ENCODE results near the gene LRRD1.
"Not testable (repeated sequence)": the region's sequence is repeated elsewhere in the genome, so short reads cannot be mapped to it uniquely, and the experiment has no call there.

Gene LRRD1

DNA sequence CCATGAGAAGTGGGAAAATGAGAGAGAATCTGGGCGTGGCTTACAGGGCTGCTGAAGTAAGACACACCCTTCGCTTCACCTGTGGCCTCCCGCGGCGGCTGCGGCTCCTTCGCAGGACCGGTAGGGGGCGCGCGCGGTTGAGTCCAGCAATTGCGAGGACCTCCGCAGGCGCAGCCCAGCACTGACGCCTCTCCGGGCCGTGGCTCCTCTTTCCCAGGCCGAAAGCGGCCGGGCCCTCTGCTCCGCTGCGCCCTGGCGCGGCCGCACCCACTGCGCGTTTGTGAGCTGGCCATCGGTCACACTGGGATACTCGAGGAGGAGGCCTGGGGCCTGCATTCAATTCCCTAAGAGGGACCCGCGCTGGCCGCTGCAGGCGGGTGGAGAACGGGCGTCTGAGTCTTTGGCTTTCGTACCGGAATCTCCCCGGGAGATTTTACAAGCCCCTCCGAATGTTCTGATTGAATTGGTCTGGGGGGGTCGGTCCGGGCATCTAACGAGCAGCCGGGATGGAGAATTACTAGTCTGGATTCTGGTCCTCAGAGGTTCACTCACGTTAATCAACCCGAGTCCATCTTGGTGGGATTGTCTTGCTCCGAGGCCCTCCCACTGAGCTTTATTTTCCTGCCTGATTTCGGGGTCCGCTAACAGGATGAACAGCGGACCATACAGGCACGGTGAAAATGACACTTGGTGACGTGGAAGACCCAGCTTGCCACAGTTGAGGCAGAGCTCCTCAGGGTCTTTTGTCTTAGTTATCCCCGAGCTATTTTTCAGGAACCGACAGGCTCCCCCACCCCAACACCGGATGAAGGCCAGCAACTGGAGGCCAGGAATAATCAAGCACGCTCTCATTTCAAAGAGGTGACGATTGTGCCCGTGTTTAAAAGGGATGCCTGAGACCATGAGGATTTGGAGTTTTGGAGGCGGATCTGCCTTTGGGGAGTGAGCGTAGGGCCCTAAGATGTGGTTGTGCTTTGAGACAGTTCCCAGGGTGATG is at the start of gene LRRD1:
TSS of gene LRRD1 (minus strand) at position 215 of the 997 bp plus-strand sequence. CDS start 13,940 bp downstream, outside the sequence.
- DNase-seq: peak; percentile 93

DNA sequence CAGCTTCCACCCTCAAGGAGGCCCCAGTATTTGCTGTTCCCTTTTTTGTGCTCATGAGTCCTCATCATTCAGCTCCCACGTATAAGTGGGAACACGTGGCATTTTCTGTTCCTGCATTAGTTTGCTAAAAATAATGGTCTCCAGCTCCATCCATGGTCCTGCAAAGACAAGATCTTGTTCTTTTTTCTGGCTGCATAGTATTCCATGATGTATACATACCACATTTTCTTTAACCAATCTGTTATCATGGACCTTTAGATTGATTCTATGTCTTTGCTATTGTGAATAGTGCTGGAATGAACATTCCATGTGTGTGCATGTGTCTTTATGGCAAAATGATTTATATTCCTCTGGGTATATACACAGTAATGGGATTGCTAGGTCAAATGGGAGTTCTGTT is 49.8 kb upstream of the LRRD1 start:
- no peak for DNase-seq

DNA sequence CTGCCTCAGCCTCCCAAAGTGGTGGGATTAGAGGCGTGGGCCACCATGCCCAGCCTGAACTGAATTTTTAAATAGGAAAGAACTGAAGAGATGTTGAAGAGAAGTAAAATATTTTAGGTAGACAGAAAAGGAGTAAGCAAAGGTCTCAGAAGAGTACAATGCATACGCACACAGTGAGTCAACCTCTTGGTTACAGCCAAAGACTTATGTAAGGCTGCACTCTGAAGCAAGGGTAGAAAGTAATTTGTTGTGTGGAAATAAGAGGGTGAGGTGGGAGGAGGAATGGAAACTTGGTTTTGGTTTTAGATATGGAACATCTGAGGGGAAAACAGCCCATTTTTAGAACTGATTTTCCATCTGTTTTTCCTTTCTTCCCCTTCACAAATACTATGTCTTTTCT is 49.2 kb upstream of the LRRD1 start:
- no peak for DNase-seq

DNA sequence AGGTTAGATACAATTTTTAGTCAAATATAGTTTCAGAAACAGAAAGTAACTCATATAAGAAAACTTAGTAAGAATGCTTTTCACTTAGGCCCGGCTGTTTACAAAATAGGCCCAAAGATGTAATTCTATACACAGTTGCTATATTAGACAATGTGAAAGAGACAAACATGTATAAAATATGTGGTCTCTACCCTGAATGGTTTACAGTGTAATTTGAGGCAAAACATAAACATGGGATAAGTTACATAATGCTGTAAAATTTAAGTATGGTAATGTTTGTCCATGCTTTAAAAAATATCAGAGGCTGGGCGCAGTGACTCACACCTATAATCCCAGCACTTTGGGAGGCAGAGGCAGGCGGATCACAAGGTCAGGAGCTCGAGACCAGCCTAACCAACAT is 48.0 kb upstream of the LRRD1 start:
- no peak for DNase-seq

DNA sequence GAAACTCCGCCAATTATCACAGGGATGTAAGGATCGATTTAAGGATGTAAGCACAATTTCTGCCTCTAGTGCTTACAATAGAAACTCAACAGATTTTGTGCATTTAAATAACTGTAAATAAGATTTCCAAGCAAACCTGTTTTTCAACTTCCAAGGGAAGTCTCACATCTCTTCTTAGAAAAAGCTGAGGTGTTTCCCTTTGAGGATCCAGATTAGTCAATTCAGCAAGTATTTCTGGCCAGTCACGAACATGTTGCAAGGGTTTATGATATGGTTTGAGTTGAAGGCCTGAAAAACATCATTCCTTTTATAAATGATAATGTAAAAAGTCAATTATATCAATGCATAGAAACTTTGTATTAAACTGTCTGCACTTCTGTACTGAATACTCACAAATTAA is 42.8 kb upstream of the LRRD1 start:
- no peak for DNase-seq

DNA sequence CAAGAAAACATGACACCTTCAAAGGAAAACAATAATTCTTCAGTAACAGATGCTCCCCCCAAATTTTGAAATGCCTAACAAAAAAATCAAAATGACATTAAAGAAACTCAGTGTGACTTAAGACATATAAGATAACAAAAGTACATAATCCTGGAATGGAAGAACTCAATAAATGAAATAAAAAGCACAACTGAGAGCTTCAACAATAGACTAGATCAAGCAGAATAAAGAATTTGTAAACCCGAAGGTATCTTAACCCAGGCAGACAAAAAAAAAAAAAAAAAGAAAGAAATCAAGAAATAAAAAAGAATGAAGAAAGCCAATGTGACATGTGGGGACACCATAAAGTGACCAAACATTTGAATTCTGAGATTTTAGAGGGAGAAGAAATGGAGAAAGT is 27.7 kb upstream of the LRRD1 start:
- no peak for DNase-seq

DNA sequence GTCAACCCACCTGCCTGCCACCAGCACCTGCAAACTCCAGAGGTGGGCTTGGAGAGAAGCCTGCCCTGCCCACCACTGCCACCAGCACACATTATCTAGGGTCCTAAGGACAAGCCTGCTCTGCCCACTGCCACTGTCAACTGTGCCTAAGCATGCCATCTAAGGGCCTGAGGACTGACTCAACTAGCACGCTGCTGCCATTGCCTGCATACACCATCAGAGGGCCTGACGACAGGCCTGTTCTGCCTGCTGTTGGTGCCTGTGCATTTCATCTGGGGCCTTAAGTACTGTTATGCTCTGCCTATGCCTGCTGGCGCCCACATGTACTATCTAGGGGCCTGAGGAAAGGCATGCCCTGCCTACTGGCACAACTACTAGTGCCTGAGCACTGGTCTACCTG is 27.0 kb upstream of the LRRD1 start:
- no peak for DNase-seq

DNA sequence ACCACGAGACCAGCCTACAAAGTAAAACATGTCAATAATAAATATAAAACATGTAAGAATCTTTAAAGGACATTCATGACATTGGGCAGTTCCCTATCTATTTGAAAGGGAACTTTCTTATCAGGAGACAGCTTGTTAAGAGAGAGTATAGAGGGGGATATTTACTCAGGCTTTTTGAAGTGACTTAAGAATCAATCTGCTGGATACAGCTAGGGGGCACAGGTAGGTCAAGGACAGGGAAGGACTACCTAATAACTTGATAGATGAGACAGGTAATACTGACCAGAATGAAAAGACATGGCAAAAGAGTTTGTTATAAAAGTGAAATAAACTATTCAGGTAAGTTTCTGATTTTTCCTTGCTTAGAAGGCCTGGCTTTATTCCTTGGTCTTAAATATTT is 21.8 kb upstream of the LRRD1 start:
- DNase-seq: no peak

DNA sequence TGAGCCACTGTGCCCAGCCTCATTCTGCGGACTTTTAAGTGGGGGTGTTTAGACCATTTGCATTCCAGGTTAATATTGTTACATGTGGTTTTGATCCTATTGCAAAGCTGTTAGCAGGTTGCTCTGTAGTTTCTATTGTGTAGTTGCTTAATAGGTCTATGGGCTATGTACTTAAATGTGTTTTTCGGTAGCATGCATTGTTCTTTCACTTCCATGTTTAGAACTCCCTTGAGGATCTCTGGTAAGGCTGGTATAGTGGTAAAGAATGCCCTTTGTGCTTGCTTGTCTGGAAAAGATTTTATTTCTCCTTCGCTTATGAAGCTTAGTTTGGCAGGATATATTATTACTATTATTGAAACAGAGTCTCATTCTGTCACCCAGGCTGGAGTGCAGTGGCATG is 13.4 kb upstream of the LRRD1 start:
- DNase-seq: no peak

DNA sequence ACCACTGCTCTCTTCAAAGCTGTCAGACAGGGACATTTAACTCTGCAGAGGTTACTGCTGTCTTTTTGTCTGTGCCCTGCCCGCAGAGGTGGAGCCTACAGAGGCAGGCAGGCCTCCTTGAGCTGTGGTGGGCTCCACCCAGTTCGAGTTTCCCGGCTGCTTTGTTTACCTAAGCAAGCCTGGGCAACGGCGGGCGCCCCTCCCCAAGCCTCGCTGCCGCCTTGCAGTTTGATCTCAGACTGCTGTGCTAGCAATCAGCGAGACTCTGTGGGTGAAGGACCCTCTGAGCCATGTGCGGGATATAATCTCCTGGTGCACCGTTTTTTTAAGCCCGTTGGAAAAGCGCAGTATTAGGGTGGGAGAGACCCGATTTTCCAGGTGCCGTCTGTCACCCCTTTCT is 10.3 kb upstream of the LRRD1 start:
- not testable (repeated sequence) for DNase-seq

DNA sequence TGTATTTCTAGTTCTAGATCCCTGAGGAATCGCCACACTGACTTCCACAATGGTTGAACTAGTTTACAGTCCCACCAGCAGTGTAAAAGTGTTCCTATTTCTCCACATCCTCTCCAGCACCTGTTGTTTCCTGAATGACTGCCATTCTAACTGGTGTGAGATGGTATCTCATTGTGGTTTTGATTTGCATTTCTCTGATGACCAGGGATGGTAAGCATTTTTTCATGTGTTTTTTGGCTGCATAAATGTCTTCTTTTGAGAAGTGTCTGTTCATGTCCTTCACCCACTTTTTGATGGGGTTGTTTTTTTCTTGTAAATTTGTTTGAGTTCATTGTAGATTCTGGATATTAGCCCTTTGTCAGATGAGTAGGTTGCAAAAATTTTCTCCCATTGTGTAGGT is 5.4 kb upstream of the LRRD1 start:
- not testable (repeated sequence) for DNase-seq

DNA sequence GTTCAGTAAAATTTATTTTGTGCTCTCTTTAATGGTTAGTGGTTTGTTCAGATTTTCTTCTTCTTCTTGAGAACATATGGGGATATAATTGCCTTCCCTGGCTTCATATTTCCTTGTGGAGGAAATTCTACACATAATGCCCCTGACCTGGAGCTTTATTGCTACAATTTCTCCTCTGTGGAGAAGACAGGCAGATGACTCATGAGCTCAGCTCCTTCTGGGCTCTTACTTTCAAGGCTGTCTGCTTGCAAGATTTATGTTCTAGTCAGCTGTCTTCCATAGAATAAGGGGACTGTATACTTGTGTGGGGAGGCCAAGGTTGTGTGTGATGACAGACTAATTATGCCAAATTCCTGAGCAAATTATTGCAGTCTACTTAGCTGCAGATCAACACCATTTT is 1.6 kb downstream of the LRRD1 start:
- no peak for DNase-seq

DNA sequence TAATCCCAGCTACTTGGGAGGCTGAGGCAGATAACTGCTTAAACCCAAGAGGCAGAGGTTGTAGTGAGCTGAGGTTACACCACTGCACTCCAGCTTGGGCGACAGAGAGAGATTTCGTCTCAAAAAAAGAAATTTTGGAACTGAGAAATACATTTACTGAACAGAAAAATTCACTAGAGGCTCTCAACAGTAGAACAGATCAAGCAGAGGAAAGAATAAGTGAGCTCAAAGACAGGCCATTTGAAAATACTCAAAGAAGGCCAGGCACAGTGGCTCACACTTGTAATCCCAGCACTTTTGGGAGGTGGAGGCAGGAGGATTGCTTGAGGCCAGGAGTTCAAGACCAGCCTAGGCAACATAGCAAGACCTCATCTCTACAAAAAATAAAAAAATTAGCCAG is 9.4 kb downstream of the LRRD1 start:
- DNase-seq: not testable (repeated sequence)

DNA sequence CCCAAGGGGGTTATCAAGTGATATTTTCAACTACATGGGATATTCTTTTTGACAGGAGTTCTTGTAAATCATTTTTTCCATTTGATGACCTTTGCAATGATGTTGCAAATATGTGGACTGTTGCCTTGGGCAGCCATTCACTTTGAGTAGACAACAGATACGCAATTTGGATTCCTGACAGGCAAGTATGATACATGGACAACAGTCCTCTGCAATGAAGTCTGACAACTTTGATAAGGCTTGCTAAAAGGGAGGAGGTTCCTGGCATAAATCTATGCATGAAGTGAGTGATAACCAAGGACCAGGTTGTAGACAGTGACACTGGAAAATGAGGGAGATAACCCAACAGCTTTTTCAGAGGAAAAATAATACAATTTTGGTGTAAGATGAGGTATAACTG is 17.7 kb downstream of the LRRD1 start:
- no peak for DNase-seq

DNA sequence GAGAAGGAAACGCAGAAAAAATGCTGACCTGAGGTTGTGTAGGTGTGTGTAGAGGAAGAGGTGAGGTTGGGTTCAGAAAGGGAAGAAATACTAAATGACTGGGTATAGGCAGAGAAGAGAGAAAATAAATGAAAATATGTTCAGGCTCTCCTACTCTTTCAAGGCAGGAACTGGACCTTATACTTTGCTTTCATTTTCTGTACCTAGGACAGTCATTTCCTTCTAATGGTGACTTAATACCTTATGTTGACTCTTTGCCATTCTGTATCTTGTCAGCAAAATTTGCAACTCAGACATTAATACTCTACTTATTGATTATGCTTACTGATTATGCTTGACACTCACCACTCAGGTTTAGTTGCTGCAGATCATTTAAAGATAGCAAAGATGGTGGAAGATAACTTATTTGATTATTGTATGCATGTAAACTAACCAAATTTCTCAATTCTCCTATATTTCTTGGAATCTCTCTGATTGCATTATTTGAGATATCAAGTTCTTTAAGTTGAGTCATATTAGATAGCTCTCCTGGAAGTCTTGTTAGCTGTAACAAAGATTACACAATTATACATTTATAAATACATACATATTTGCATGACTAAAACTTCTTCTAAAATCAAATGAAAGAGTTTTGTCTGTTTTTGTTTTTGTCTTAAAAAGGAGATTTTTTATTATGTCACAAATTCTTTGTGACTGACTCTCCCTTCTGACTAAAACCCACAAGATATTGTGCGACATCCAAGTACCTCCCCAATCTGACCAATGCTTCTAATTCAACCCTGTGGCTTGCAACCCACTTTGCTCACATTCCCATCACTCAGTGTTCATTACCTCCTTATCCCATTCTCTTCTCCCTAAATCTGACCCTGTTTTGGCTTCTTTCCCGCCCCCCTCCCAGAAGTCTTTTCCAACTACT is 20.0 kb downstream of the LRRD1 start:
- no peak for DNase-seq

DNA sequence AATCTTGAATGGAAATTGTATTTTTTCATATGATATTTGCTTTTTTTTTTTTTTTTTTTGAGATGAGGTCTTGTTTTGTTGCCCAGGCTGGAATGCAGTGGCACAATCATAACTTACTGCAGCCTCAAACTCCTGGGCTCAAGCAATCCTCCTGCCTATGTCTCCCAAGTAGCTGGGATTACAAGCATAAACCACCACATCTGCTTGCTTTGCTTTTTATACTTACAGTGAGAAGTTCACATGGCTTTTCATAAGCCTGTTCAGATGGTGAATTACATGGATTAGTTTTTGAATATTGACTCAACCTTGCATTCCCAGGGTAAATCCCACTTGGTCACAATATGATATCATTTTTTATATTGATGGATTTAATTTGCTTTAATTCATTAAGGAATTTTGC is 22.0 kb downstream of the LRRD1 start:
- no peak for DNase-seq

DNA sequence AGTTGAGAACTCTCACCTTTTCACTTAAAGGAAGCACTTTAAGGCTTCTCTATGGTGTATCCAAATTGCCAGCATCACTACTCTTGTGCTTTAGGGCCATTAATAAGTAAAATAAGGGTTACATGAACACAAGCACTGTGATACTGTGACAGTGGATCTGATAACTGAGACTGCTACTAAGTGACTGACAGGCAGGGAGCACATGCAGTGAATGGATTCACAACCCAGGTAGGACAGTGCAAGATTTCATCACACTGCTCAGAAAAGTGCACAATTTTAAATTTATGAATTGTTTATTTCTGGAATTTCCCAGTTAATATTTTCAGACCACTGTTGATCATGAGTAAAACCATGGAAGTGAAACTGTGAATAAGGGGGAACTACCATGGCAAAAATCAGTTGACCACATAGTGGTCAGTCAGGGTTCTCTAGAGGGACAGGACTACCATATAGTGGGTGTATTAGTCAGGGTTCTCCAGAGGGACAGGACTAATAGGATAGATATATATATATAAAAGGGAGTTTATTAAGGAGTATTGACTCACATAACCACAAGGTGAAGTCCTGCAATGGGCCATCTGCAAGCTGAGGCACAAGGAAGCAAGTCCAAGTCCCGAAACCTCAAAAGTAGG is 23.7 kb downstream of the LRRD1 start:
- no peak for DNase-seq

DNA sequence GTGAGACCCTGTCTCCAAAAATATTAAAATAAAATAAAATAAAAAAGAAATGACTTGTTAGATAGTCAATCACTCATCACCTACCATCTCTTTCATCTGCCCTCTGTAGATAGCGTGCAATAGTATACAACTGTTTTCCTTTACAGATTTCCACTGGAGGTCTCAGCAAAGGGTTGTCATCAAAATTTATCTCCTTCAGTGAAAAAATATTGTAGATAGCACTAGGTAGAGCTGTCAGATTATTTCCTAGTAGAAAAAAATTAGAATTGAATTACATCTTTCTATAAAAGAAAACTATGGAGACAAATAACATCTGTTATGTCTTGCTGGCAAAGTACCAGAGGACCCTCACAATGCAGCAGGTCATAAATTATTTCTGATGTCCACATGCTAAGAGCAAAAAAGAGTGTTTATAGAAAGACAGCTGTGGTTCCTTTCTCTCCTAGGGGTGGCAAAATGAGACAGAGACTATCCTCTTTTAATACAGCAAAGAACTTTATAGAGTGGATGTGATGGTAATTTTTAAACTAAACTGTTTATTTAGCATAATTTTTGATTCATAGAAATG is 28.4 kb downstream of the LRRD1 start:
- DNase-seq: no peak

DNA sequence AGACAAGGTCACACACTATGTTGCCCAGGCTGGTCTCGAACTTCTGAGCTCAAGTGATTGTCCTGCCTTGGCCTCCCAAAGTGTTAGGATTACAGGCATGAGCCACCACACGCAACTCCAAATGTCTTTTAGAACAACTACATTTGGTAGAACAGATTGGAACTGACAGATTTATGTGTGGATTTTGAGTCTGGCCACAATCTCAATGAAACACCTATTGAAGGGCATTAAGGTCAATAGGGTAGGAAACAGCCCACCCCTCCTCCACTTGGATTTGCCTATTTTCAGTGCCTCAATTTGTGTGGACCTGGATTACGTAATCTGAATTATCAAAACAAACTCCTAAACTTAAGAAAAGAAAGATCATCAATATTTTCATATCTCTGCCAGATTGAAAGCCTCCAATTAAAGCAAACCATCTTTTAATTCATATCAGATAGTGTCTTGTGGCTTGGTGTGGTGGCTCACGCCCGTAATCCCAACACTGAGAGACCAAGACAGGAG is 29.2 kb downstream of the LRRD1 start:
- DNase-seq: no peak

DNA sequence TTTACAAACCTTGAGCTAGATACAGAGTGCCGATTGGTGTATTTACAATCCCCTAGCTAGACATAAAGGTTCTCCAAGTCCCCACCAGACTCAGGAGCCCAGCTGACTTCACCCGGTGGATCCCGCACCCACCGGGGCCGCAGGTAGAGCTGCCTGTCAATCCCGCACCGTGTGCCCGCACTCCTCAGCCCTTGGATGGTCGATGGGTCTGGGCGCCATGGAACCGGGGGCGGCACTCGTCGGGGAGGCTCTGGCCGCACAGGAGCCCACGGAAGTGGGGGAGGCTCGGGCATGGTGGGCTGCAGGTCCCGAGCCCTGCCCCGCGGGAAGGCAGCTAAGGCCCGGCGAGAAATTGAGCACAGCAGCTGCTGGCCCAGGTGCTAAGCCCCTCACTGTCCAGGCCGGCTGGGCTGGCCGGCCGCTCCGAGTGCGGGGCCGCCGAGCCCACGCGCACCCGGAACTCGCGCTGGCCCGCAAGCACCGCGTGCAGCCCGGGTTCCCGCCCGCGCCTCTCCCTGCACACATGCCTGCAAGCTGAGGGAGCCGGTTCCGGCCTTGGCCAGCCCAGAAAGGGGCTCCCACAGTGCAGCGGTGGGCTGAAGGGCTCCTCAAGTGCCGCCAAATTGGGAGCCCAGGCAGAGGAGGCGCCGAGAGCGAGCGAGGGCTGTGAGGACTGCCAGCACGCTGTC is 35.6 kb downstream of the LRRD1 start:
- not testable (repeated sequence) for DNase-seq

DNA sequence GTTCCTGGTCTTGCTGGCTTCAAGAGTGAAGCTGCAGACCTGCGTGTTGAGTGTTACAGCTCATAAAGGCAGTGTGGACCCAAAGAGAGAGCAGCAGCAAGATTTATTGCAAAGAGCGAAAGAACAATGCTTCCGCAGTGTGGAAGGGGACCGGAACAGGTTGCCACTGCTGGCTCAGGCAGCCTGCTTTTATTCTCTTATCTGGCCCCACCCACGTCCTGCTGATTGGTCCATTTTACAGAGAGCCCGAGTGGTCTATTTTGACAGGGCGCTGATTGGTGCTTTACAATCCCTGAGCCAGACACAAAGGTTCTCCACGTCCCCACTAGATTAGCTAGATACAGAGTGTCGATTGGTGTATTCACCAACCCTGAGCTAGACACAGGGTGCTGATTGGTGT is 36.2 kb downstream of the LRRD1 start:
- DNase-seq: not testable (repeated sequence)

DNA sequence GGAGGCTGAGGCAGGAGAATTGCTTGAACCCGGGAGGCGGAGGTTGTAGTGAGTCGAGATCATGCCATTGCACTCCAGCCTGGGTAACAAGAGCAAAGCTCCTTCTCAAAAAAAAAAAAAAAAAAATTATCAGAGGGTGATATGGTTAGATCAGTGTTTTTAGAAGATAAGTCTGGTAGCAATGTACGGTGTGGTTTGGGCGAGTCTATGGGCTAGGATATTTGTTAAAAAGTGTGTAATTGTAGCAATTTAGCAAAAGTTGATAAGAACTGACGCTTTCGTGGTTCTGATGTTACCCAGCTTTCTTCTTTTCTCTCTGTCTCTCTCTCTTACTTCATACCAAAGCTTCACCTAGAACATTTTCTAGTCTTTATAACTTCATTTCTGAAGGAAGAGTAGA is 37.8 kb downstream of the LRRD1 start:
- no peak for DNase-seq
